MM.1S (cell line): ENCODE data around the gene ATP2B2.

Source experiments
- DNase-seq: peaks from one replicate; pipeline ENCODE4 v3.0.0-alpha.2; 2015
- H2AFZ ChIP-seq: fragments of 300-600 bp; sonication (generic); 2 replicates; pipeline ENCODE4 v1.6.0; 2016; ENCODE audit warnings: antibody characterized with exemption, low read length
- H3F3A ChIP-seq: fragments of 300-600 bp; sonication (generic); 2 replicates; pipeline ENCODE4 v1.6.1; 2016; ENCODE audit warnings: mild to moderate bottlenecking, antibody characterized with exemption, low read length, moderate library complexity, mixed read lengths; ENCODE audit not compliant: insufficient read depth
- H3K27ac ChIP-seq: fragments of 300-600 bp; sonication (generic); 2 replicates; pipeline ENCODE4 v1.5.1; 2016; ENCODE audit warnings: mild to moderate bottlenecking, low read length
- H3K27me3 ChIP-seq: fragments of 300-600 bp; sonication (generic); replicated peaks from 2 replicates; pipeline ENCODE4 v1.6.0; 2016; ENCODE audit warnings: low read length; ENCODE audit not compliant: insufficient read depth
- H3K36me3 ChIP-seq: fragments of 300-600 bp; sonication (generic); replicated peaks from 2 replicates; pipeline ENCODE4 v1.6.1; 2016; ENCODE audit warnings: mild to moderate bottlenecking, low read length, mixed read lengths; ENCODE audit not compliant: insufficient read depth
- H3K4me1 ChIP-seq: fragments of 300-600 bp; sonication (generic); 2 replicates; pipeline ENCODE4 v1.6.1; 2016; ENCODE audit warnings: low read length, mixed read lengths
- H3K4me2 ChIP-seq: fragments of 300-600 bp; sonication (generic); 2 replicates; pipeline ENCODE4 v1.6.0; 2016; ENCODE audit warnings: low read depth, low read length
- H3K4me3 ChIP-seq: fragments of 300-600 bp; sonication (generic); 2 replicates; pipeline ENCODE4 v1.5.1; 2016; ENCODE audit warnings: low read length, mixed read lengths
- H3K79me2 ChIP-seq: fragments of 300-600 bp; sonication (generic); 2 replicates; pipeline ENCODE4 v1.6.1; 2016; ENCODE audit warnings: mixed run types, low read length, mixed read lengths
- H3K9ac ChIP-seq: fragments of 300-600 bp; sonication (generic); 2 replicates; pipeline ENCODE4 v1.6.1; 2016; ENCODE audit warnings: low read length, mixed read lengths
- H3K9me2 ChIP-seq: fragments of 300-600 bp; sonication (generic); replicated peaks from 2 replicates; pipeline ENCODE4 v1.6.1; 2016; ENCODE audit warnings: mild to moderate bottlenecking, low read length, mixed read lengths; ENCODE audit not compliant: insufficient read depth
- H3K9me3 ChIP-seq: fragments of 300-600 bp; sonication (generic); replicated peaks from 2 replicates; pipeline ENCODE4 v1.6.1; 2016; ENCODE audit warnings: mild to moderate bottlenecking, low read length, mixed read lengths; ENCODE audit not compliant: insufficient read depth
- H4K20me1 ChIP-seq: fragments of 300-600 bp; sonication (generic); 2 replicates; pipeline ENCODE4 v1.6.1; 2016; ENCODE audit warnings: mild to moderate bottlenecking, low read length, moderate library complexity, mixed read lengths; ENCODE audit not compliant: insufficient read depth
- CTCF ChIP-seq: fragments of 300-600 bp; sonication (generic); IDR thresholded peaks from 2 replicates; pipeline ENCODE4 v1.5.1; 2016; ENCODE audit warnings: antibody characterized with exemption, low read length, mixed read lengths
- EZH2 ChIP-seq: fragments of 300-600 bp; sonication (generic); optimal IDR thresholded peaks from 2 replicates; pipeline ENCODE3; 2017; ENCODE audit warnings: low read depth, mild to moderate bottlenecking, antibody characterized with exemption, low read length, mixed read lengths
- EZH2phosphoT487 ChIP-seq: fragments of 300-600 bp; sonication (generic); IDR thresholded peaks from 2 replicates; pipeline ENCODE4 v1.6.1; 2018; ENCODE audit warnings: antibody characterized with exemption, low read length

The ATP2B2 gene

GRCh38 chr3:10305331-10305902 lies 200.0 kb downstream of the ATP2B2 start:
- no peak overlapping the region for H3K27ac ChIP-seq
- no peak overlapping the region for H3K4me3 ChIP-seq
- no peak for DNase-seq
- H3K27me3 ChIP-seq: no peaks in the 10 kb centered on the region
- no peaks in the 10 kb centered on the region for H3K9me2 ChIP-seq
- H2AFZ ChIP-seq: no peak overlapping the region
- peaks cover 17% of the 10 kb centered on the region for H3K36me3 ChIP-seq
- H3F3A ChIP-seq: peaks cover 2% of the 10 kb centered on the region; the same call in 1 of the 2 replicates
- no peaks in the 10 kb centered on the region for H3K9me3 ChIP-seq
- TF ChIP-seq CTCF (no peak), EZH2 (no peak), EZH2phosphoT487 (no peak)
- H3K4me1 ChIP-seq: peaks cover under 1% of the 10 kb centered on the region; the same call in 1 of the 2 replicates
- H4K20me1 ChIP-seq: 0 out of 2 replicates have a peak, but pooled peaks cover 3% of the 10 kb centered on the region
- H3K4me2 ChIP-seq: no peak overlapping the region
- H3K79me2 ChIP-seq: peaks cover 12% of the 10 kb centered on the region; the same call in 1 of the 2 replicates
- no peak overlapping the region for H3K9ac ChIP-seq

- H3K79me2 ChIP-seq: peaks cover 13% of the 10 kb centered on the region; the same call in 1 of the 2 replicates
- no peaks in the 10 kb centered on the region for H3K9me3 ChIP-seq
- peaks cover 19% of the 10 kb centered on the region for H3K36me3 ChIP-seq
- H3K9ac ChIP-seq: no peak overlapping the region
- DNase-seq: no peak
- H3K9me2 ChIP-seq: no peaks in the 10 kb centered on the region
- H2AFZ ChIP-seq: no peak overlapping the region
- no peak for TF ChIP-seq EZH2
- TF ChIP-seq CTCF: no peak
- no peak for TF ChIP-seq EZH2phosphoT487
- H3F3A ChIP-seq: peaks cover 3% of the 10 kb centered on the region; the same call in 1 of the 2 replicates
- H3K4me3 ChIP-seq: no peak overlapping the region
- H4K20me1 ChIP-seq: 0 out of 2 replicates have a peak, but pooled peaks cover 3% of the 10 kb centered on the region
- no peak overlapping the region for H3K27ac ChIP-seq
- H3K4me1 ChIP-seq: peaks cover 6% of the 10 kb centered on the region
- H3K4me2 ChIP-seq: no peak overlapping the region
- no peaks in the 10 kb centered on the region for H3K27me3 ChIP-seq
Measured at GRCh38 chr3:10304905-10305304, 200.5 kb downstream of the ATP2B2 start.

- Histone ChIP-seq H3K36me3 (peaks cover 19% of the 10 kb centered on the region), H3K79me2 (peaks cover 13% of the 10 kb centered on the region; the same call in 1 of the 2 replicates), H3K4me1 (peaks cover 17% of the 10 kb centered on the region), H3F3A (peaks cover 14% of the 10 kb centered on the region; the same call in 1 of the 2 replicates), H3K4me3 (no peak overlapping the region), H3K4me2 (no peak overlapping the region), H4K20me1 (0 out of 2 replicates have a peak, but pooled peaks cover 3% of the 10 kb centered on the region), H2AFZ (no peak overlapping the region), H3K9me2 (no peaks in the 10 kb centered on the region), H3K9ac (no peak overlapping the region), H3K27ac (no peak overlapping the region), H3K27me3 (no peaks in the 10 kb centered on the region), H3K9me3 (no peaks in the 10 kb centered on the region)
- TF ChIP-seq EZH2 (no peak), CTCF (no peak), EZH2phosphoT487 (no peak)
- no peak for DNase-seq
Measured at GRCh38 chr3:10303785-10304184, 201.6 kb downstream of the ATP2B2 start.
